ENCODE measurements around the gene TMED10. TPM values are rescaled to one million over a fixed set of nuclear protein-coding genes. Genes with fewer than 3 reads are reported as not detected.

The TMED10 gene
- polyA plus RNA-seq, 1 of the 3 experiments (the other 2 are of a cell fraction) = 168 TPM

- DNase-seq = no peak
- Histone ChIP-seq H3K27me3 (ENCODE audit: insufficient read depth) (no peaks in the 10 kb centered on the region), H3K4me1 (ENCODE audit: control insufficient read depth in 1 of 2, insufficient read depth in 2 of 2, low read depth in 1 of 2, low read length in 1 of 2) (no peaks in the 10 kb centered on the region; a peak in 1 of 4 replicates), H3K36me3 (replicated peaks in 1 of 2; ENCODE audit: control insufficient read depth in 1 of 2, insufficient read depth in 2 of 2, low read length in 1 of 2) (no peaks in the 10 kb centered on the region), H3K27ac (ENCODE audit: low read depth in 2 of 2, low read length in 1 of 2) (no peak overlapping the region), H2AFZ (ENCODE audit: low read depth) (no peak overlapping the region), H3K4me3 (ENCODE audit: low read depth in 2 of 2, low read length in 1 of 2) (no peak overlapping the region), H3K79me2 (ENCODE audit: insufficient read depth) (no peaks in the 10 kb centered on the region), H3K9me2 (no peaks in the 10 kb centered on the region), H3F3A (replicated peaks; ENCODE audit: insufficient read depth) (no peaks in the 10 kb centered on the region), H4K20me1 (ENCODE audit: insufficient read depth) (no peaks in the 10 kb centered on the region), H3K4me2 (no peak overlapping the region), H3K9me3 (no peaks in the 10 kb centered on the region), H3K9ac (no peak overlapping the region)
- 74% methylated on average over 4 of the region's 4 CpGs for WGBS (ENCODE audit: low lambda C conversion rate)
- ChIA-PET POLR2A (no interaction called here), CTCF (no interaction called here)
- TF ChIP-seq NFIC (IDR thresholded peaks at IDR 0.05; ENCODE audit: borderline replicate concordance) (no peak), POLR2AphosphoS5 (IDR thresholded peaks at IDR 0.05; ENCODE audit: low read depth, low read length) (no peak), MAX (IDR thresholded peaks at IDR 0.05; ENCODE audit: low read depth) (no peak), TCF12 (IDR thresholded peaks at IDR 0.05) (no peak), FOXM1 (IDR thresholded peaks at IDR 0.05; ENCODE audit: low read depth) (no peak), FOSL2 (IDR thresholded peaks at IDR 0.05; ENCODE audit: borderline replicate concordance, low read depth) (no peak), ZBTB33 (IDR thresholded peaks at IDR 0.05; ENCODE audit: borderline replicate concordance, low read depth) (no peak), GABPA (IDR thresholded peaks at IDR 0.05; ENCODE audit: low read depth) (no peak), YY1 (IDR thresholded peaks at IDR 0.05; ENCODE audit: low read depth) (no peak), CHD2 (IDR thresholded peaks at IDR 0.05; ENCODE audit: low read length, partially characterized antibody) (no peak), RFX5 (IDR thresholded peaks at IDR 0.05; ENCODE audit: low read length) (no peak), REST (IDR thresholded peaks at IDR 0.05; ENCODE audit: low read depth, low read length) (no peak)
These were observed 41.2 kb upstream of the TMED10 start for GRCh38 chr14:75217508-75218206.
